Spleen (tissue), 7 donors: ENCODE data around the gene SENP7.

Experiments
- CTCF ChIP-seq, 11 experiments: fragments of 200-600 bp in 7 of 11; fragments of 450-650 bp in 4 of 11; sonication (generic) in 4 of 11; IDR thresholded peaks in 8 of 11; conservative IDR thresholded peaks in 3 of 11; 1 replicate in 7 of 11; 2 replicates in 4 of 11; pipeline versions ENCODE4 v1.4.0 to v1.8.0; 2016 to 2021; ENCODE audit warnings: antibody characterized with exemption in 11 of 11, inconsistent platforms in 4 of 11, mild to moderate bottlenecking in 1 of 11
- POLR2A ChIP-seq, 3 donors: fragments of 450-650 bp; IDR thresholded peaks; one replicate each; pipeline ENCODE4 v1.5.1; 2017; ENCODE audit warnings: antibody characterized with exemption in 3 of 3, mild to moderate bottlenecking in 1 of 3
- POLR2AphosphoS5 ChIP-seq, 3 donors: sonication (generic); formaldehyde crosslinking; IDR thresholded peaks; one replicate each; pipeline ENCODE4 v1.5.1; 2017; ENCODE audit warnings: antibody characterized with exemption in 3 of 3
- donor health status: DM: no; HTN: no; CAD: no; lungs with moderate emphysema.
- donor health status: DM: no; HTN: no; CAD: no.
- donor health status: DM: no; HTN: no; CAD: no.

GRCh38 chr3:101288294-101288693 lies 224.7 kb downstream of the SENP7 start:
- TF ChIP-seq CTCF (IDR thresholded peaks at IDR 0.05 in 8 of 11, conservative IDR thresholded peaks at IDR 0.05 in 3 of 11) = no peak
- no peak for TF ChIP-seq POLR2A (IDR thresholded peaks at IDR 0.05)
- TF ChIP-seq POLR2AphosphoS5 (IDR thresholded peaks at IDR 0.05) = no peak
